HuH-7.5 (cell line): ENCODE results near the gene TRIM31.

ENCODE experiments used
- DNase-seq: peaks from one replicate; pipeline ENCODE4 v3.0.0; 2011; ENCODE audit warnings: low spot score

The TRIM31 gene

DNA sequence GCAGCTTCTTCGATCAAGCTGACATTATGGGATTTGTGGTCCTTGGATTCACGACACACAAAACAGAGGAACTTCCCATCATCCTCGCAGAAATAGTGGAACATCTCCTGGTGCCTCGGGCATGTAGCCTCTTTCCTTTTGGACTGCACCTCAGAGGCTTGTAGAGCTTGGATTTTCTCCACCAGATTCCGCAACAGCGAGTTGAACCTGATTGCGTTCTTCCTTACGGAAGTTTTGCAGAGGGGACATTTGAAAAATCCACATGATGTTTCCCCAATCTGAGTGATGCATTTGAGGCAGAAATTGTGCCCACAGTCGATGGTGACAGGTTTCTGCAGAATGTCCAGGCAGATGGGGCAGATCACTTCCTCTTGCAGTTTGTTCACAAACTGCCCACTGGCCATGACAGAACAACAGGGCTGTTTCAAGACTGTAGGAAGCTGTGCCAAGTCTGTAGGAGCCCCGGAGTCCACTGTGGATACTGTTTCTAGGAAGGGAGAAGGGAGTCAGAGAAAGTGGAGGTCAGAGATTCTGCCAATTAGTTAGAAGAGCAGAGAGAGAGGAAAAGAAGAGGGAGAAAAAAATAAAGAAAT lies 392 bp downstream of the TRIM31 start:
- DNase-seq: no peak

DNA sequence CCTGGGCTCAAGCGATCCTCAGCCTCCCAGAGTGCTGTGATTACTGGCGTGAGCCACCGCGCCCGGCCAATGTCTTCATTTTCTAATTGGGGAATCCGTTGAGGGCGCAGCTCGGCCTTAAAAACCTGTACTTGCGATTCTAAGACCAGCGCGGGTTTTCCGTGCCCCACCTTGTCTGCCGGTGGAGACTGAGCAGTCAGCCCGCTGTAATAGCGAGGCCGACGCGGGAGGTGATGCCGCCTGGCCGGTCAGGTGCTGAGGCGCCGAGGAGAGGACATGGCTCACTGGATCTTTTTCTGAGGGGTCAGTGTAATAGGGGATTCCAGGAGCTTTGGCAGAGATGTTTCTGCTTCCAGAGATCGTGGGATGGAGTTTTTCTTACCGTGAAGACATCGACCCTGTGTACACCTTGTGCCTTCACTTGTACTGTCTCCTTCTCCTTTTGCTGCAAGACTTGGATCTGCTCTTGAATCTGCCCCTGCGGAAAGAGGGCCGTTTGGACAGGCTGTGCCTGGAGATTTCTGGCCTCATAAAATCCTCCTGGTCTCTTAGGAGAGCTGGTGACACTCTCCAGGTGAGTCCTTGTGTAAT lies 1.5 kb downstream of the TRIM31 start:
- no peak for DNase-seq

DNA sequence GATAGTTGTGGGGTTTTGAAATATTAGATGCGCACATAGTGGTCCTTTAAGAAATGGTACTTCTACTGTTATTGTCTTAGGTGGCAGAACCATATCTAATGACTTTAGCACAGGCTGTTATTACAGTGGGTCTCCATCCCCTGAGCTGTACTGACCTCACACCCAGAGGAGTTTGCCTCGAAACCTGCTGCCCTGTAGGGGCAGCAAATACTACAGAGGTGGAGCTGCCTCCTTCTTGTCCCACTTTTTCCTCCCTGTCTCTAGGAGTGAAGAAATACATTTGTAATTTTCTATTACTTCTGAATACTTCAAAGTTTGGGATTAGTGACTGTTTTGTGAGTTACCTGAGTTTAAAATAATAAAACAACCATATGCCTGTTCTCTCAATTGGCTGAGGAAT lies 8.2 kb downstream of the TRIM31 start:
- no peak for DNase-seq

GRCh38 chr6:30103872-30104179 lies 9.1 kb downstream of the TRIM31 start:
- DNase-seq: no peak

DNA sequence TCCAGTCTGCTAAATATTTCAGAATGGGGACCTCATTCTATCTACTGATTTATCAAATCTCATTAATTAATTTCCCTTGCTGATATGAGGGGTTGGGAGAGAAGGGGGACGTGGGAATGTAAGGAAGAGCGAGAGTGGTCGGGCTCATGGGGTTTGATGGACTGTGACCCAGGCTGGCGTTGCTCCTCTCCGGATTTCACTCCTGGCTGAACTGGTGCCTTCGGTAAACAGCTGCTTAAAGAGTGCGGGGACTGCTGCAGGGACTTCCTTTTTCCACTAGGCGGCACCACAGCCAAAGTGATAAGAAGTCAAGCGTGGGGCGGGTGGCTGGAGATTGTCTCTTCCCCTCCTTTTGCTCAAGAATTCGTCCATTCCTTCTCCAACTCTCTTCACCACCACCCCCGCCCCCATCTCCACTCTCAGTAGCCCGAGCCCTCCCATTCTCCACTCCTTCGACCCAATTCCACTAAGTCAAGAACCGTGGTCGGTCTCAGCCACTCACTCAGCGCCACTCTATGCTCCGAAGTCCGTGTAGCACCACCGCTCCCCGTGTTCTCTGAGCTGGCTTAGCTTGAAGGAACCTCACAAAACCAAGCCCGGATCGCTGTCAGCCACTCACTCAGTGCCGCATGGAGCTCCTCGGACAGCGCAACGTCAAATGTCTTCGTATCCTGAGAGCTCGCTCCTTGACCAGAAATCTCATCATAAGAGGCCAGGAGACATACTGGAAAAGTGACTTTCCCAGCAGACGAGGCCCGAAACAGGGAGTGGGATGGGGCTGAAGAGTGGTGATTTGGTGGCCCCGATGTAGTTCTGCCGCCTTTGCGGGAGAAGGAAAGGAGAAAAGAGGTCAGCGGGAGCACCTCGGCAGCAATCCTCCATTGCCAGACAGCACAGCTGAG lies 9.7 kb downstream of the TRIM31 start:
- DNase-seq: peak; percentile 70

DNA sequence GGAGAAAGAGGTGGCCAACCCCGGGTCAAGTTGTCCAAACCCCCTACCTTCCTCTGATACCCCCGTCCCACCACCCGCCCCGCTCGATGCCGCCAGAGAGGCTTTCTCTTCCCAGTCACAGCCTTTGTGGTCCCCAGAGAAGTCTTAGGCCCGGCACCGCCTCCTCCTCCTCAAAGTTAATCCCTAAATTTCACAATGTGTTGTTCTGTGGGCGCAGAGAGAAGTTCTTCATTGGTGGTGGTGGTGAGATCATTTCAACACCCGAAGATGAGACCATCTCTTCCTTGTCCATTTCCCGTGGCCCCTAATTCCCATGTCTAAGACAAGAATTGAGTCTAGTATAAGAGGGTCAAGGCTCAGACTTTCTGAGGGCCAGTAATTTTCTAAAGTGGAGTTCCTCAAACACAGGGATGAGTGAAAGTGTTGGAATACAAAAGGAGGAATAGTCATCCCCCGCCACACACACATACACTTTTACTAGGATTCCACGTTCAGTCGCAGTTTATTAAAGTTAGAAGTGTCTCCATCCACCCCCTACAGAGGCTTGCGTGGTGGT lies 10.4 kb downstream of the TRIM31 start:
- no peak for DNase-seq

- peak; percentile 75 for DNase-seq
Measured at GRCh38 chr6:30101444-30102413, 11.2 kb downstream of the TRIM31 start.

DNA sequence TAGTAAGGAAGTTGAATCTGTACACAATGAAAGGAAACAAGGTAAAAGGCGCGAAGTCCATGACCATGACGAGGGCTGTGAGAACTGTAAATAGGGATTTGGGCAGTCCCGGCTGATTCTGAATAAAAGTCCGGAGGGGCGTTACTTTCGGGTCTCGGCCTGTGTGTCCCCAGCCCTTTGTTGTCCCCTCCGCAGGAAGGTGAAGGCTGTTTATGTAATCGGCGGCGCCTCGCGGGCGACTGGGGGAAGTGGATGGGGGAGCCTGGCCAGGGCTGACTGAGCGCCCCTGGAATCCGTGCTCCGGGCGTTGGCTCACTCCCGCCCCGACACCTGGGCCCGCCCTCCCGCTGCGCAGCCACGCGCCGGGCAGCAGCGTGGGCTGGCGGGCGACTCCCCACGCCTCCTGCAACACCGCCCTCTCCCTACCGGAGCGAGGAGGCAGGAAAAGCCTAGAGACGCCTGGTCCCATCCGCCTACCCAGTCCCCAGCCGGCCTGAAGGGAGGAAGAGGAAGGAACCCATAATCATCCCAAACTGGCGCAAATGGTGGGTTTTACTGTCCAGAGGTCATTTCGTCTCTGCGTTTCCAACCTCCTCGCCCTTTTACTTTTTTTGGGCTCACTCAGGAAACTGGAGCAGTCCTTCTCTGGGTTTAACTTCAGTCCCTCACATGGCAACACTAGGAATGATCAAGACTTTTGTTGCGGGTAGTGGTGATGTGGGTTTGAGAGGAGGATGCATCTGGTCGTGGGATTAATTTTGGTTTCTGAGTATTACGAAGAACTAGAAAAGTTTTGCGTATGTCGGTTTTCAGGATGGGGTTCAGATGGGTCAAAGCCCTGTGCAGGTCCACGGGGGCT lies 12.1 kb downstream of the TRIM31 start:
- DNase-seq: peak; percentile 22

DNA sequence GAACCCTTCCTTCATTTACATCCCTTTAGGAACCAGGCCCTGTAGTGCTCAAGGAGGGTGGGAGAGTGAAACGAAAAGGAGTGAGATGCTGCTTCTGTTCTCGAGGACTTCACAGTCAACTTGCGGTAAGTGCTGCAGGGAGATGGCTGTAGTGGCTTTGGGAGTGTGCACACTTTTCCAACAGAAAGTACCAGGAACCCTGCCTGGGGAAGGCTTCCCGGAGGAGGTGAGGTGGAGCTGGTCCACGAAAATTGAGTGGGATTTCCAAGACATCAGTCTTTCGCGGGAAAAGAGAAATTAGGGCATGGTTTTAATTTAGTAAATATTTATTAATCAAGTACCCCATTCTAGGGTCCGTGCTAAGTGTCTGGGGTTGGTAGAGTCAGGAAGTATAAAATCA lies 12.7 kb downstream of the TRIM31 start:
- DNase-seq: no peak

- DNase-seq: no peak
Measured at GRCh38 chr6:30097902-30098768, 14.8 kb downstream of the TRIM31 start.

DNA sequence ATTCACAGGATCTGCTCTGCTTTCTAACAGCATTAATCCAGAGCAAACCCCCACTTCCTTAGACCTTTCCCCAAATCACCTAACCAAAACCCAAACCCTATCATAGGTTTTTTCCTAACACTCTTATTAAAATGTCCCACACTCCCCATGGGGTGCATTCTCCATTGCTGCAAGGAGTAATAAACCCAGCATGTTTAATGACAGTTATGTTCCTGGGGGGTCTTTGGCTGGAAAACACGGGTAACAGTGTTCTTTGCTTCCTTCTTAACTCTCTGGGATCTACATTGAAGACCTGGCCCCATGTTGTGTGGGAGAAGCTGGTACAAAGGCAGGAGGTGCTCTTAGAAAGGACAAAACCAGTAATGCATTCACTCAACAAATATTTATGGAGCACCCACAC lies 16.1 kb downstream of the TRIM31 start:
- no peak for DNase-seq

- no peak for DNase-seq
Measured at GRCh38 chr6:30093951-30094661, 18.8 kb downstream of the TRIM31 start.

DNA sequence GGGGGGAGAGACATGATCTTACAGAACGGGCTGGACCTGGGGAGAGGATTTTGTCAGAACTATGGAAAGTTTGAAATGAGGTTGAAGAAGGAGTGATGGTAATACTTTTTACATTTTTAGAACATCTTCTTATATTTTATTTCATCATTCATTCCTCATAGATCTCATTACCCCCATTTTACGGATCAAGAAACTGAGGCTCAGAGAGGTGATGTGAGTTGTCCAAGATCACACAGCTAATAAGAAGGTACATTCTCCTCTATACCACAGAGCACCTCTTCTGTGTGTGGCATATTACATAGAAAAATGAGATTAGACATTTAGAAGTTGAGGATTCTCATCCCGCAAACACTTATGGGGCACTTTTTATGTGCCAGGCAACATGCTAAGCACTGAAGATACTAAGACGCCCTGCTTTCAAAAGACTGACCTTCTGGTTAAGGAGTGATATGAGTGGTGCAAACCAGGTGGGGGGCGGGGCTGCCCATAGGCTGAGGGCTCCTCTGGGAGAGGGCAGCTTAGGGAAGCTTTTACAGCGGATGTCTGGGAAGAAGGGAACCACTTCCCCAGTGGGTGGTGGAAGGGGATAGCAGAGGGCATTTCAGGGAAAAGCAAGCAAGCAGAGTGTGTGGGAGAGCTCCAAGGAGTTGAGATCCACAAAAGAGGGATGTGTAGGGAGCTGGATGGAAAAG lies 19.9 kb downstream of the TRIM31 start:
- no peak for DNase-seq

GRCh38 chr6:30091577-30092381 lies 21.1 kb downstream of the TRIM31 start:
- no peak for DNase-seq

- DNase-seq: no peak
Measured at GRCh38 chr6:30087876-30088275, 25.0 kb downstream of the TRIM31 start.

GRCh38 chr6:30077218-30077617 lies 35.7 kb downstream of the TRIM31 start:
- DNase-seq: no peak

GRCh38 chr6:30075790-30076732 lies 36.8 kb downstream of the TRIM31 start:
- DNase-seq: peak; percentile 57
